Mesenteric fat pad (tissue), 1 donor: Measurements from ENCODE around the gene AMT. TPM values are rescaled to one million over a fixed set of nuclear protein-coding genes. Genes with fewer than 3 reads are reported as not detected.

Experiments used
- DNase-seq: peaks from one replicate; pipeline ENCODE4 v3.0.0-alpha.2; 2020; ENCODE audit warnings: low spot score
- long read RNA-seq: library from polyadenylated mRNA; unstranded; transcript quantifications from one replicate; pipeline ENCODE4 v2.0.0, GENCODE V29; 2020
- total RNA-seq: library from RNA; stranded (reverse); fragmentation: NEBNext Ultra II Directional; extraction: Animal tissue kit (Norgen Biotek cat#: 25700); gene quantifications from one replicate; pipeline ENCODE4 v1.2.1, GENCODE V29; 2021
- donor health status: DM: yes; HTN: yes; CAD: no.

The AMT gene, protein sequence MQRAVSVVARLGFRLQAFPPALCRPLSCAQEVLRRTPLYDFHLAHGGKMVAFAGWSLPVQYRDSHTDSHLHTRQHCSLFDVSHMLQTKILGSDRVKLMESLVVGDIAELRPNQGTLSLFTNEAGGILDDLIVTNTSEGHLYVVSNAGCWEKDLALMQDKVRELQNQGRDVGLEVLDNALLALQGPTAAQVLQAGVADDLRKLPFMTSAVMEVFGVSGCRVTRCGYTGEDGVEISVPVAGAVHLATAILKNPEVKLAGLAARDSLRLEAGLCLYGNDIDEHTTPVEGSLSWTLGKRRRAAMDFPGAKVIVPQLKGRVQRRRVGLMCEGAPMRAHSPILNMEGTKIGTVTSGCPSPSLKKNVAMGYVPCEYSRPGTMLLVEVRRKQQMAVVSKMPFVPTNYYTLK
- total RNA-seq = 1.2 TPM
- long read RNA-seq, partial matches to known transcripts = 1 of 9 reads
- long read RNA-seq, other reads (novel, unspliced or antisense) = 0 of 9 reads

DNA sequence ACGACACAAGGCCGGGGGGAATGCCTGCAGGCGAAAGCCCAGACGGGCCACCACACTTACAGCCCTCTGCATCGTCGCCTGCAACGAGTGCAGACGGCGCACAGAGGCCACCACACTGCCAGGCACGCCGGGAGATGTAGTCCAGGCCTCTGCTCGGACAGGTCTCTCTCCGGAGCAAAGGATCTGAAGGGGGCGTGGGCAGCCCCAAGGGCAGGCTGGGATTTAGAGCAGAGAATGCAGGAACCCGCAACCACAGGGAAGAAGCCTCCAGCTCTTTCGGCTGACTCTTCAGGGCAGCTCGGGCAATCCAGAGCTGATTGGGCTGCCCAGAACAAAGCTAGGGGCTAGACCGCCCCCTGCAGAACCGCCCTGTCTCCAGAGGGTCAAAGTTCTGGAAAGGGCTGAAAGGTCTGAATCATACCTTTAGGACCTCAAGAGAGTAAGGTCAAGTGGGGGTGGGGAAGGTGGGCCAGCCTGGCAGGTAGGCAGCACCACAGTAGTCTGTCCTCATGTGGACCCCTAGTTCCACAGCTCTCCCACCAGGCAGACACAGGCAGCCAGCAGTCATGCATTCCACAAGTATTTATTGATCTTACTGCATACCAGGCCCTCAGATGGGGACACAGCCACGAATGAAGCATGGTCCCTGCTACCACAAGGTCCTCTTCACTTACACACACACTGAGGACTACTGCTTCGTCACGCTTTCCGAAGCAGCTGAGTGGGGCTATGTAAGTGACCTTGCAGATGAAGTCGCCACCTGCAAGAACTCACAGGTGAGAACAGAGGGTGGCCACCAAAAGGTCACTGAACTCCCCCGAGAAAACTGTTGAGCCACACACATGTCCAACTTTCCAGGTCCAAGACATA, at the start of gene AMT:
TSS of gene AMT (minus strand) at position 95 of the 870 bp plus-strand sequence. CDS start at position 72, 23 bp downstream.
- DNase-seq = no peak

DNA sequence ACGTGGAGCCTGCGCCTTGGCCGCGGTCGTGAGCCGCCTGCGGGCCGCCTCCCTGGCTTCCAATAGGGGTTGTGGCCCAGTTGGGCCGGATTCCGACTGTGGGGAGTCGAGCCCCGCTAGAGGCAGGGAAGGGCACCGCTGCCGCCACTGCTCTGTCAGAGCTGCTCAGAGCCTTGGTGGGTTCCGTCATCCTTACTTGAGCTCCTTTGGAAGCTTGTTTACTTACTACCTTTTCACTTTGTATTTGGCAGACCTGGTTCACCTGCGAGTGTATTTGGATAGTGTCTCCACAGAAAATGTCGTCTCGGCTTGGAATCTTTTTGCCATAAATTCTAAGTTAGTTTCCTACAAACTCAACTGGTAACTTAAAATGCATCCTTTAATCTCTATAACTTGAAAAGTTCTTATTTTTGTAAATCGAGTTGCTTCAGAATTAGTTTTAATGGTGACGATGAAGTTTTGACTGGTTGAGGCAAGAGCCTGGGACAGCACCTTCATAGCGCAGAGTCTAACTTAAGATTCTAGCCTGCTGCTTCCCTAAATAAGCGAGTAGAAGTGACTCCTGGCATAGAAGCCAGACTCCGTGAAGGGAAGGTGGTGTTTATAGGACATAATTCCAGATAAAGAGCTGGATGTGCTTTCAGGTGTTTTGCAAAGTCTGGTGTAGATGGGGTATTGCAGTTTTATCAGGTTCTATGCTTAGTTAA, 48.6 kb upstream of the AMT start:
- no peak for DNase-seq

DNA sequence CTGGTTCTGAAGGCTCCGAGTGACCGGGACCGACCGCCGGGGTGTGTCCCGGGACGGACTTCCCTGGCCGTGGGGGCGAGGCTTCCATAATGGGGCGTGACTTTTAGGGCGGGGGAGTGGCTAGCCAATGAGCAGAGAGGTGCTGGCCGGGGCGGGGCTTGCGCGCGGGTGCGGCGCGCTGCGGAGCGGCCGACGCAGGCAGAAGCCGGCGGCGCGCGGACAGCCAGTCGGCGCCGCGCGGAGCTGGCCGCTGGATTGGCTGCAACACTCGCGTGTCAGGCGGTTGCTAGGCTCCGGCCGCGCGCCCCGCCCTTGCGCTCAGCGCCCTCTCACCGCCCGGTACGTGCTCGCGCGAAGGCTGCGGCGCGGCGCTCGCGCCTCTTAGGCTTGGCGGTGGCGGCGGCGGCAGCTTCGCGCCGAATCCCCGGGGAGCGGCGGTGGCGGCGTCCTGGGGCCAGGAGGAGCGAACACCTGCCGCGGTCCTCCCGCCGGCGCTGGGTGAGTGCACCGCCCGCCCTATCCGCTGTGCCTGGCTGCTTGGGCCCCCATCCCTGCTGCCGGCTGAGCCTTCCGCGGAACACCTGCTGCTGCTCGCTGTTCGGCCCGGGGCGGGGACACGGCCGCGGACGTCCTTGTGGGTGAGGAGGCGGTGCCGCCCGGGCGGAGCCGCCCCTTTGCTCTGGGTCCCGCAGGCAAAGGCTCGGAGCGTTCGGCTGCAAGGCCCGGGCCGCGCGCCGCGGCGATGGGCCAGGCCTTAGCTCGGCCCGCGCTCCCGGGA, 47.9 kb upstream of the AMT start, which contains the start of gene DAG1:
TSS of gene DAG1 (plus strand) at position 332 of the 778 bp plus-strand sequence. CDS start 40,268 bp downstream, outside the sequence.
- DNase-seq = peak; percentile 100

DNA sequence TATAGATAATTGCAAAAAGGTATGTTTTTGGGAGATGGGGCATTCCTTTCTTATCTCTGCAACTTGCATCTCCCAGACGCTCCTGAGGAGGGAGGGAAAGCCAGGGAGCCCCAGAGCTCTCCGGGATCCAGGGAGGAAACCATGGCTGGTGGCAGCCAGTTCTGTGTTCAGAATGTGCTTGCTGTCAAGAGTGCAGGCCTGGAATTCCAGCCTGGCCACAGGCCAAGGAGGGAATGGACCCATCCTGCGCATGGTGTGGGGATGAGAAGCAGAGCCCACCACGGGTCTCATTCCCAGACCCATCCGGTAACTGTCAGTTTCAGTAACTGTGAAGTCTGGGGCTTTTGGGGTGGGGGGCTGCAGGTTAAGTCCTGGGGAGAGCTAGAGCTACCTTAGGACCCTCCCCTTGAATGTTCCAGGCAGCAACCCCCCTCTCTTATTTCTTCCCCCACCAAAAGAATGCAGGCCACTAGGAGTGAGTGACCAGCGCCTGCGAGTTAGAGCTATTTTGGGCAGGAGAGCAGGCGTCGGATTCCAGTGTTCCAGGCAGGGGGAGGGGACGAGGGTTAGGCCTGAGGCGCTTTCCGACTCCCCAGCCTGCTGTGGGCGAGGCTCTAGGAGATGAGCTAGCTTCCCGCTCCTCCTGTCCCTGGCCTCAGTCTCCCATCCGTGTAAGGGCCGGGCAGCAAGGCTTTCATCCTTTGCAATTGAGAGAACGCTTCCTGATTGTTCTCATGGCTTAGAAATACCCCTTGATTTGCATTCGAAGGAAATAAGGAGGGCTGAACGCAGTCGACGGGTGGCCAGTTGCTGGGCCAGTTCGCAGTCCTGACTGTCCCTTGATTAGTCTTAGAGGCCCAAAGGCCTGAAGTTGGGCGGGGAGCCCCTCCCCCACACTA, 47.0 kb upstream of the AMT start:
- DNase-seq = no peak

DNA sequence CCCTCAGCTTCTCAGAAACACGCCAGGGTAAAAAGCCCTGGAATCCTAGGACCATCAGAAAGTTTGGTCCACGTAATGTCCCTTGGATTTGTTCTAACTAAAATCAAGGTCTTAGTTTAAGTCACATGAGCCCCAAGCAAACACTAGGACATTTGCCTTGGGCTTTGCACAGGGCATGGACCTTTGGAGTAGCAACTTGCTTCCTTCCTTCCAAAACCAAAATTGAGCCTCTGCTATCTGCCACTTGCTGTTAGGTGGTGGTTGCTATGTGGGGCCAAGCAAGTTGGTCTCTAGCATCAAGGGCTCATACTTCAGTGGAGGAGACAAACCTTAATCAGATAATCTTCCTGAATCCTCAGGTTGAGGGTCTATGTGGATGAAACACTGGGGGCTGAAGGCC, 43.8 kb upstream of the AMT start:
- no peak for DNase-seq

DNA sequence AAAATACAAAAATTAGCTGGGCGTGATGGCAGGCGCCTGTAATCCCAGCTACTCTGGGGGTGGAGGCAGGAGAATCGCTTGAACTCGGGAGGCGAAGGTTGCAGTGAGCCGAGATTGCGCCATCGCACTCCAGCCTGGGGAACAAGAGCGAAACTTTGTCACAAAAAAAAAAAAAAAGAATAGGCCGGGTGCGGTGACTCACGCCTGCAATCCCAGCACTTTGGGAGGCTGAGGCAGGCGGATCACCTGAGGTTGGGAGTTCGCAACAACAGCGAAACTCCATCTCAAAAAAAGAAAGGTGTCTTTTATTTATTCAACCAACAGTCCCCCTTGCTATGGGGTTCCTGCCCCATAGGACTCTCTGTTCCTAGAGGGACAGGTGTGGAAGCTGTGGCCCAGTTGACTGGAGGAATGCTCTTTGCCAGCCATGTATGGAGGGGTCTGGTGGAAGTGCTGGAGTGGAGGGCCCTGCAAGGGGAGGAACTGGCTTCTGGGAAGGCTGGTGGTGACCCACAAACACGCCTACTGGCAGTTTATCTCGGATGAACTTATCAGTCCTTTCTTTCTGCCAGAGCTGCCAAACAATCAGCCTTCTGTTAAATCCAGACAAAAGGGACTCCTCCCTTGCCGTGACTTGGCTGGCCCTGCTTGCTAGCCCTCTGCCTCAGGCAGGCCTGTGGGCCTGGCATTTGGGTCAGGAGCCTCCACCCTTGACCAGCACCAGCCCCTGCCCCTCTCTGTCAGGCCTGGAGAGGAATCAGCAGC, 43.2 kb upstream of the AMT start:
- no peak for DNase-seq

DNA sequence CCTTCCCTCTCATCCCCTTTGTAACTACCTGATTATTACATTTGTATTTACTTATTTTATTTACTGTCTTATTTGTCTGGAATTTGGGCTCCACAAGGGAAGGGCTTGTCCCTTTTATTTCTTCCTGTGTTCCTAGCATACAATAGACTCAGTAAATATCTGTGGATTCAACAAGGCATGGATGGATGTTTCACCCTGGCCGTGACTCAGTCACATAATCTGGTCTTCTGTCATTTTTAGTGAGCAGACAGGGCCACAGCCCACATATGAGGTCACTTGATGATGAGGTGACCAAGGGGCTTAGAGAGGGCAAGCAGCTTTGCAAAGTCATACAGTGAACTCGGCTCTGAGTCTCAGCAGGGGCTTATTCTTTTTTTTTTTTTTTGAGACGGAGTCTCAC, 39.9 kb upstream of the AMT start:
- DNase-seq = no peak

DNA sequence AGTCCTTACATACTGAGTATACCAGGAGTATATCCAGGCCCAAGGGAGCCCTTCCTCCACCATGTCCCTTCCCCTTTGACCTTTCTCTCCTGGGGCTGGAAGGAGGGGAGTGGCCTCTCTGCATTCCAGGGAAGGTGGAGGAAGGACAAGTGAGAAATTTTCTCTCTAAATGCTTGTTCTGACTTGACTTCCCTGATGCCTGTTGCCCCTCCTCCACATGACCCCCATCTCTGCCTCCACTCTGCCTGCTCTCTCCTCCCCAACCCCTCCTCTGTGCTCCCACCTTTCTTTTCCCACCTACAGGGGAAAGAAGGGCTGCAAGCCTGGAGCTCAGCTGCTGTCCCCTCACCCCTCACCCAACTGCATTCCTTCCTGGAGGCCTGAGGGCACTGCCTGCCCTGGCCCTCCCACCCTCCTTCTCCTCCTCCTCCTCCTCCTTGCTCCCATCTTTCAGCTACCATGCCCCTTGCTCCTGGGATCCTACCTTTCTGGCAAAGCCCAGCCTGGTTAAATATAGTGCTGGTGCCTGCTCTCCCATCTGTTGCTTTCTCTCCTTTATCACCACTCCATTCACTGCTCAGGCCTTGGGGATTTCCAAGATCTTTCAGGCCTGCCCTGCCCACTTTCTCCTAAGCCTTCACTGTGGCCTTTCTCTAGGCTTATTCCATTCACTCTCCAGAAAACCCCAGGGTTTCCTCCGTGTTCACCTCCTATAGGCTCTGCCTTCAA, 39.3 kb upstream of the AMT start:
- DNase-seq = no peak

DNA sequence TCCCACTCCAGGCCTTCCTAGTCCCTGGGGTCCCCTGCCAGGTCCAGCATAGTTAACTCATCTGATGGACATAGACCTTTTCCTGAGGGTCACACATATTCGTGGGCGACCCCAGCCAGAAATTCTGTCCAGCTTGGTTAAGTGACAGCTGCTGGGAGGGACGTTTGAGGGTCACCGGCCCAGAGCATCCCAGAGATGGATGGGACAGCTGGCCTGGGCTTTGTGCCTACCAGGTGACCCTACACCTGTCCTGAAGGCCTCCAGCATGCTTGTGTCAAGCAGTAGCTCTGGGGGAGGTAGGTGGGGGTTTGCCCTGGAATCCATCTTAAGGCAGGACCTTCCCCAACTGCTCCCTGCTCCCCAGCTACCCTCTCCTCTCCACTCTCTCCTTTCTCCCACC, 38.7 kb upstream of the AMT start:
- DNase-seq = no peak

DNA sequence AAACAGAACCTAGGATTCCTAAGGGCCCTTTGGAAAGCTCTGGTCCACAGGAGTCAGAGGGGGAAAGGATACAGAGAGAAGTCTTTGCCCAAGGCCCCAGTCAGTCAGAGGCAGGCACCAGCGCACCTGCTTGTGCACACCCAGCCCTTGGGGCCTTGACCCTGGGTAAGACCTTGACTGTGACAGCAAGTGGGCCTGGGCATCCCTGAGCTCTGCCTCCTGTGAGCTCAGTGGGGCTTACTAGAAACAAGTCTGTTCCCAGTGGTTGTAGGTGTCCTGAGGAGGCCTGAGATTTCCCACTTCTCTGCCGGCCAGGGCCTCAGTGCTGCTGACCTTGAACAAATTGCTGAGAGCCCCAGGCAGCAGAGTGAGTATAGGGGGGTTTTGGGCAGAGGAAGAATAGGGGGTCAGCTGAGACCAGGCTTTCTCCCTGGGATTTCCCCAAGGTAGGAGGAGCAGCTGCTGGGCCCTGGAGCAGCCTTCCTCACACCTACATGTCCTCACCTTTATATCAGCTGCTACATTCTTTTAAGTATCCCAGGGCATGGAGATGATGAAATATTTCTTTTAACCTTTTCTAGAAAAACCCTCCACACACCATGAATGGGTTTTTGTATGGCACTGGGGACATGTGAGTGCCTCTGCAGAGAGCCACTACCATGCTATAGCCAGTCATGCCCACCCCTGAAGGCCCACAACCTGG, 38.1 kb upstream of the AMT start:
- DNase-seq = no peak

DNA sequence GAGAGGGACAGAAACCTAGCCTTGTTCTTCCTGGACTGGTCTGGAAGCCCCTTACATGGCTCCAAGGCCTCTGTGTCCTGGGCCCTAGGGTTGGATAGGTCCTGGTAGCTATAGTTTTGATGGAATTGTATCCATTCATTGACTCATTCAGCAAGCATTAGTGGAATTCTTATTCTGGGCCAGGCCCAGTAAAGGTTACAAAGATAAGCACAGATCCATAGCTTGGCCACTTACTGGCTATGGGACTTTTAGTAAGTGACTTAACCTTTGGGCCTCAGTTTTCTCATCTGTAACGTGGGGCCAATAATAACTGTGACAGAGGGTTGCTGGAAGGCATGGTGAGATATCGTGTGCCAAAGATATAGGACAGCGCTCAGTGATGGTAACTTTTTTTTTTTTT, 34.2 kb upstream of the AMT start:
- DNase-seq = no peak

DNA sequence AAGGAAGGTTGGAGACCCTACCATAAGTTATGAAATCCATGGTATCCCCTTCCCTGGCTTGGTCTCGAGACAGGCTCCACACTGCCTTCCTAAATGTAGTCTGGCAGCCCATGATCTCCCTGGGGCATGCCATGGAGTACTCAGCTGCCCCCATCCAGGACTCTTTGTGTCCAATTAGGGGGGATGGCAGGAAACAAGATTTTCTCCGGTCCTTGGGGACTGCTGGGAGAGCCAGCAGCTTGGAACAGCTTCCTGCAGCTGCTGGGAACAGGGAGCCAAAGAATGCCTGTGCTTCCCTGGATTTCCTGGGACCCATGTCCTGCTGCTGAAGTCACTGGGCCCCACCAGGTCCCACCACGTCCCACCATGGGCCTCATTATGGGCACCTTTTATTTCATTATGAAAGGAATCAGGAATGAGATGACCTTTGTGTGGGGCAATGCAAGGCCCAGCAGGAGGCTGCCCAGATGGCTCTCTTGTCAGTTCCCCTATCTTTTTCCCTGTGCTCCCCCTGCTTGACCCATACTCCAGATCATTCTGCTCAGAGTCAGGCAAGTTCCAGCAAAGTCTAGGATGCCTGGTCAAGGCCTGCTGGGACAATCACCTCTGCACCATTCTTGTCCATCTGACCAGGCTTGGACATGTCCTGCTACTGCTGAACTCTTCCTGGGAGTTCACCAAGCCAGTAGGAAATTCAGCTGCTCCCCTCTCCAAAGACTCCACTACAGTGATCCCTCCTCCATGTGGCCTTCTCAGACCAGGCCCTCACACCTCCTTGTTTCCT, 32.8 kb upstream of the AMT start:
- DNase-seq = no peak

DNA sequence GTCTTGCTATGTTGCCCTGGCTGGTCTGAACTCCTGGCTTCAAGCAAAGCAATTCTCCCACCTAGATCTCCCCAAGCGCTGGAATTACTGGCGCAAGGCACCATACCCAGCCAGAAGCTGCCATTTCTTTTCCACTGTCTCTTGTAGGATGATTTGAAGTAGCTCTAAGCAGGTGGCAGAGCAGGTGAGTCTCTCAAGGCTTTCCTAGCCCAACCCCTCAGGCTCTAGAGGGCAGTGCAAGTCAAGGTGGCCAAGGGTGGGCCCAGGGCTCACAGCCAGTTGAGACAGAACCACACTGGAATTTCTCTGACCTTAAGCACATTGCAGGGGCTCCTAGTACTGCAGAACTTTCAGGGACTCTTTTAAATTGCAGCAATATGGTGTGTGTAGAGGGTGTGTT, 32.2 kb upstream of the AMT start:
- DNase-seq = no peak

DNA sequence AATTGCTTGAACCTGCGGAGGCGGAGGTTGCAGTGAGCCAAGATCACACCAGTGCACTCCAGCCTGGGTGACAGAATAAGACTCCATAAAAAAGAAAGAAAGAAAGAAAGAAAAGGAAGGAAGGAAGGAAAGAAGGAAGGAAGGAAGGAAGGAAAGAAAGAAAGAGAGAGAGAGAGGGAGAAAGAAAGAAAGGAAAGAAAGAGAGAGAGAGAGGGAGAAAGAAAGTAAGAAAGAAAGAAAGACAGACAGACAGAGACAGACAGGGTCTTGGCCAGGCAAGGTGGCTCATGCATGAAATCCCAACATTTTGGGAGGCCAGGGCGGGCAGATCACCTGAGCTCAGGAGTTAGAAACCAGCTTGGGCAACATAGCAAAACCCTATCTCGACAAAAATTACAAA, 31.3 kb upstream of the AMT start:
- DNase-seq = no peak

DNA sequence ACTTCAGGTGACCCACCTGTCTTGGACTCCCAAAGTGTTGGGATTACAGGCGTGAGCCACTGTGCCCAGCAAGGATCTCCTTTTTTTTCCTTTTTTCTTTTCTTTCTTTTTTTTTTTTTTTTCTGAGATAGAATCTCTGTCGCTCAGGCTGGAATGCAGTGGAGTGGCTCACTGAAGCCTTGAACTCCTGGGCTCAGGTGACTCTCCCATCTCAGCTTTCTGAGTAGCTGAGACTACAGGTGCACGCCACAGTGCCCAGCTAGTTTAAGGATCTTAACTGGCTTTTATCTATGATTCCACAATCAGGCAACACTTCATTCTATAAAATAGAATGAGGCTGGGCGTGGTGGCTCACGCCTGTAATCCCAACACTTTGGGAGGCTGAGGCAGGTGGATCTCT, 23.1 kb upstream of the AMT start:
- no peak for DNase-seq

DNA sequence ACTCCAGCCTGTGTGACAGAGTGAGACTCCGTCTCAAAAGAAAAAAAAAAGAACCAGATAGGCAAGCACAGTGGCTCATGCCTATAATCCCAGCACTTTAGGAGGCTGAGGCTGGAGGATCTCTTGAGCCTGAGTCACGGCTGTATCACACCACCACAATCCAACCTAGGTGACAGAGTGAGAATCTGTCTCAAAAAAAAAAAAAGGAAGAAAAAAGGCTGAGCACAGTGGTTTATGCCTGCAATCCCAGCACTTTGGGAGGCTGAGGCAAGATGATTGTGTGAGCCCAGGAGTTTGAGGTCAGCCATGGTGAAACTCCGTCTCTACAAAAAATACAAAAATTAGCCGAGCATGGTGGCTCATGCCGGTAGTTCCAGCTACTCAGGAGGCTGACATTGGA, 12.5 kb upstream of the AMT start:
- DNase-seq = no peak

DNA sequence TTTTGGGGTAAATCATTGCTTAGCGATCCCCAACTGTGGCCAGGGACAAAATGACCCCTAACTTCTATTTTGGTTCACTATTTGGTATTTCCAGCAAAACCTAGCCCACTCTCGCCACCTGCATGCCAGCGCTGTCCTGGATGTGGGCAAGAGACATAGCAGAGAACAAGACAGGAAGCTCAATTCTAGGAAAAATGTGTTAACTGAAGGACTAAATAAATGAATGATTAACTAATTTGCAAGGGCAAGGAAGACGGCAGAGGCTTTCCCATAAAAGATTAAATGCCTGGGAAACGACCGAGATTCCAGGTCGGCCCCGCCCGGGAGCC, 6.4 kb upstream of the AMT start:
- DNase-seq = no peak
